Liver (tissue), 2 donors: ENCODE data around the gene FOXK1.

Experiments
- TF ChIP-seq, protein P1 (sequence below): fragments of 150-350 bp; IDR thresholded peaks from 2 replicates; pipeline ENCODE4 v1.5.1; 2017; ENCODE audit warnings: improper control_type of control experiment, low read depth, low read length; ENCODE audit not compliant: missing input control
- TF ChIP-seq, protein P2 (sequence below): IDR thresholded peaks from 2 replicates; pipeline ENCODE4 v1.6.1; 2016; ENCODE audit warnings: antibody characterized with exemption
- TF ChIP-seq, protein P3 (sequence below): IDR thresholded peaks from 2 replicates; pipeline ENCODE4 v1.6.1; 2016; ENCODE audit warnings: antibody characterized with exemption, mild to moderate bottlenecking
- donor health status: healthy.

DNA sequence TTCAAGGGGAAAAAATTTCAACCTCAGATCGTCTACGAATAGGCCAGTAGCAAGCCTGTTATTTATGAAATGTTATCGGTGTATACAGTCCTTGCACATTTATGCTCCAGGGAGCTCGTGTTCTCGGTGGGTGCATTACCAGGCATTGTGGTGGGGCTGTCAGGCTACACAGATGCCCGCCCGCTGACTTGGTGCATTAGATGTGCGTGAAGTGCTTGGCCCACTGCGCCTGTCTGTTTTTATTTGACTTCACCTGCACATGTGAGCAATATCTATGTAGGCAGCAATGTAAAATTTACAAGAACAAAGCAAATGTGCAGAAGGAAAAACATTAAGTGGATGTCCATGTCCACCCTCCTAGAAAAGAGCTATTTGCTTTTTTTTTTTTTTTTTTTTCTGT is 2.8 kb downstream of the FOXK1 start:
- TF ChIP-seq, protein P1, sequence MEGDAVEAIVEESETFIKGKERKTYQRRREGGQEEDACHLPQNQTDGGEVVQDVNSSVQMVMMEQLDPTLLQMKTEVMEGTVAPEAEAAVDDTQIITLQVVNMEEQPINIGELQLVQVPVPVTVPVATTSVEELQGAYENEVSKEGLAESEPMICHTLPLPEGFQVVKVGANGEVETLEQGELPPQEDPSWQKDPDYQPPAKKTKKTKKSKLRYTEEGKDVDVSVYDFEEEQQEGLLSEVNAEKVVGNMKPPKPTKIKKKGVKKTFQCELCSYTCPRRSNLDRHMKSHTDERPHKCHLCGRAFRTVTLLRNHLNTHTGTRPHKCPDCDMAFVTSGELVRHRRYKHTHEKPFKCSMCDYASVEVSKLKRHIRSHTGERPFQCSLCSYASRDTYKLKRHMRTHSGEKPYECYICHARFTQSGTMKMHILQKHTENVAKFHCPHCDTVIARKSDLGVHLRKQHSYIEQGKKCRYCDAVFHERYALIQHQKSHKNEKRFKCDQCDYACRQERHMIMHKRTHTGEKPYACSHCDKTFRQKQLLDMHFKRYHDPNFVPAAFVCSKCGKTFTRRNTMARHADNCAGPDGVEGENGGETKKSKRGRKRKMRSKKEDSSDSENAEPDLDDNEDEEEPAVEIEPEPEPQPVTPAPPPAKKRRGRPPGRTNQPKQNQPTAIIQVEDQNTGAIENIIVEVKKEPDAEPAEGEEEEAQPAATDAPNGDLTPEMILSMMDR: no peak
- TF ChIP-seq, protein P2, sequence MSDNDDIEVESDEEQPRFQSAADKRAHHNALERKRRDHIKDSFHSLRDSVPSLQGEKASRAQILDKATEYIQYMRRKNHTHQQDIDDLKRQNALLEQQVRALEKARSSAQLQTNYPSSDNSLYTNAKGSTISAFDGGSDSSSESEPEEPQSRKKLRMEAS: no peak
- TF ChIP-seq, protein P3, sequence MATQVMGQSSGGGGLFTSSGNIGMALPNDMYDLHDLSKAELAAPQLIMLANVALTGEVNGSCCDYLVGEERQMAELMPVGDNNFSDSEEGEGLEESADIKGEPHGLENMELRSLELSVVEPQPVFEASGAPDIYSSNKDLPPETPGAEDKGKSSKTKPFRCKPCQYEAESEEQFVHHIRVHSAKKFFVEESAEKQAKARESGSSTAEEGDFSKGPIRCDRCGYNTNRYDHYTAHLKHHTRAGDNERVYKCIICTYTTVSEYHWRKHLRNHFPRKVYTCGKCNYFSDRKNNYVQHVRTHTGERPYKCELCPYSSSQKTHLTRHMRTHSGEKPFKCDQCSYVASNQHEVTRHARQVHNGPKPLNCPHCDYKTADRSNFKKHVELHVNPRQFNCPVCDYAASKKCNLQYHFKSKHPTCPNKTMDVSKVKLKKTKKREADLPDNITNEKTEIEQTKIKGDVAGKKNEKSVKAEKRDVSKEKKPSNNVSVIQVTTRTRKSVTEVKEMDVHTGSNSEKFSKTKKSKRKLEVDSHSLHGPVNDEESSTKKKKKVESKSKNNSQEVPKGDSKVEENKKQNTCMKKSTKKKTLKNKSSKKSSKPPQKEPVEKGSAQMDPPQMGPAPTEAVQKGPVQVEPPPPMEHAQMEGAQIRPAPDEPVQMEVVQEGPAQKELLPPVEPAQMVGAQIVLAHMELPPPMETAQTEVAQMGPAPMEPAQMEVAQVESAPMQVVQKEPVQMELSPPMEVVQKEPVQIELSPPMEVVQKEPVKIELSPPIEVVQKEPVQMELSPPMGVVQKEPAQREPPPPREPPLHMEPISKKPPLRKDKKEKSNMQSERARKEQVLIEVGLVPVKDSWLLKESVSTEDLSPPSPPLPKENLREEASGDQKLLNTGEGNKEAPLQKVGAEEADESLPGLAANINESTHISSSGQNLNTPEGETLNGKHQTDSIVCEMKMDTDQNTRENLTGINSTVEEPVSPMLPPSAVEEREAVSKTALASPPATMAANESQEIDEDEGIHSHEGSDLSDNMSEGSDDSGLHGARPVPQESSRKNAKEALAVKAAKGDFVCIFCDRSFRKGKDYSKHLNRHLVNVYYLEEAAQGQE: no peak
